Panc1 (cell line): ENCODE results near the gene CHRNA1. TPM values are rescaled to one million over a fixed set of nuclear protein-coding genes. Genes with fewer than 3 reads are reported as not detected.

ENCODE experiments used
- ATAC-seq: fragments of 200-7000 bp; cut with Tn5 transposase; 2 replicates; pipeline ENCODE4 v1.9.1; 2020; ENCODE audit warnings: mild to moderate bottlenecking, moderate library complexity
- BruUV-seq: library from RNA; stranded (reverse); fragments of 400-500 nt; replicated peaks from 2 replicates; lab custom pipeline; 2021; lab: Mats Ljungman, UMichigan
- CTCF ChIA-PET: fragments of 300-600 bp; sonication (Branson Sonifier 250); formaldehyde crosslinking; loops from one replicate; lab custom pipeline; 2022; ENCODE audit warnings: antibody characterized with exemption; lab: Charles Lee
- POLR2A ChIA-PET: fragments of 300-600 bp; sonication (Branson Sonifier 250); formaldehyde crosslinking; loops from one replicate; lab custom pipeline; 2022; ENCODE audit warnings: antibody characterized with exemption; lab: Charles Lee
- DNase-seq: peaks from one replicate; pipeline ENCODE4 v3.0.0-alpha.2; 2010; ENCODE audit warnings: low read depth, low spot score
- H3K27ac ChIP-seq: 2 replicates; pipeline ENCODE4 v1.5.1; 2011; ENCODE audit warnings: mild to moderate bottlenecking, low read length, inconsistent platforms
- H3K27me3 ChIP-seq: fragments of 200-500 bp; sonication (Bioruptor generic); 2 replicates; pipeline ENCODE4 v1.6.0; 2014; ENCODE audit warnings: low read length, inconsistent platforms; ENCODE audit not compliant: control insufficient read depth, insufficient read depth
- H3K36me3 ChIP-seq: fragments of 200-500 bp; sonication (Bioruptor generic); 2 replicates; pipeline ENCODE4 v1.5.1; 2014; ENCODE audit warnings: inconsistent platforms, mild to moderate bottlenecking, low read length, moderate library complexity; ENCODE audit not compliant: control insufficient read depth, insufficient read depth
- H3K4me1 ChIP-seq: 2 replicates; pipeline ENCODE4 v1.5.1; 2011; ENCODE audit warnings: inconsistent platforms, mild to moderate bottlenecking, low read length, moderate library complexity; ENCODE audit not compliant: control insufficient read depth, insufficient read depth
- H3K4me3 ChIP-seq, 2 experiments: 2 replicates each; pipeline ENCODE4 v1.5.1; 2011 to 2012; ENCODE audit warnings: low read depth in 2 of 2, low read length in 2 of 2, mild to moderate bottlenecking in 2 of 2, inconsistent platforms in 1 of 2, moderate library complexity in 1 of 2
- H3K9me3 ChIP-seq: fragments of 200-500 bp; sonication (Bioruptor generic); 2 replicates; pipeline ENCODE4 v1.5.1; 2014; ENCODE audit warnings: low read depth, mild to moderate bottlenecking, inconsistent platforms, low read length, moderate library complexity; ENCODE audit not compliant: control insufficient read depth, insufficient read depth
- CTCF ChIP-seq: fragments of 450-650 bp; IDR thresholded peaks from 2 replicates; pipeline ENCODE4 v1.5.1; 2017; ENCODE audit warnings: mild to moderate bottlenecking
- POLR2AphosphoS5 ChIP-seq: IDR thresholded peaks from 2 replicates; pipeline ENCODE4 v1.6.1; 2012; ENCODE audit warnings: mild to moderate bottlenecking, low read depth, low read length, moderate library complexity
- REST ChIP-seq, 2 experiments: IDR thresholded peaks; 2 replicates each; pipeline ENCODE4 v1.6.1; 2011 to 2012; ENCODE audit warnings: low read depth in 2 of 2, control low read depth in 1 of 2, low read length in 1 of 2, mild to moderate bottlenecking in 1 of 2, moderate library complexity in 1 of 2; ENCODE audit not compliant: insufficient read depth in 1 of 2
- SIN3A ChIP-seq: IDR thresholded peaks from 2 replicates; pipeline ENCODE4 v1.6.1; 2012; ENCODE audit warnings: low read depth, mild to moderate bottlenecking, low read length, moderate library complexity, borderline replicate concordance; ENCODE audit not compliant: insufficient read depth
- TCF7L2 ChIP-seq: IDR thresholded peaks from 2 replicates; pipeline ENCODE4 v1.6.1; 2011; ENCODE audit warnings: mild to moderate bottlenecking, low read depth, low read length, inconsistent platforms
- in situ Hi-C: cut with HindIII; loops from 2 replicates; pipeline ENCODE4 v1.10.0; 2016; ENCODE audit warnings: low sequenced_read_pairs, low pct_unique_long_range_greater_than_20kb
- intact Hi-C: fragments of 100-400 bp; cut with micrococcal nuclease; formaldehyde crosslinking; loops from one replicate; pipeline ENCODE4 v1.10.0; 2022; ENCODE audit not compliant: unreplicated experiment
- total RNA-seq: library from RNA; stranded (reverse); gene quantifications from one replicate; pipeline ENCODE4 v1.2.1, GENCODE V29; 2021; ENCODE audit not compliant: unreplicated experiment

Gene CHRNA1
- total RNA-seq, 1 experiment from 2014 or later: not detected

- no TSS peak for BruUV-seq
- POLR2A ChIA-PET: no interaction called here
- intact Hi-C loops: no loop called here
- Histone ChIP-seq H3K27me3 (peaks cover 12% of the 10 kb centered on the region; the same call in 1 of the 2 replicates), H3K9me3 (no peaks in the 10 kb centered on the region), H3K4me3 (peak overlapping the region; percentile 31 to 35), H3K36me3 (no peaks in the 10 kb centered on the region), H3K4me1 (no peaks in the 10 kb centered on the region), H3K27ac (no peak overlapping the region)
- in situ Hi-C loops: no loop called here
- ATAC-seq (peak; percentile 64), DNase-seq (no peak)
- TF ChIP-seq REST (IDR thresholded peaks at IDR 0.05; ENCODE audit: insufficient read depth in 1 of 2, low read depth in 2 of 2, low read length in 1 of 2) (no peak), TCF7L2 (no peak), POLR2AphosphoS5 (no peak), SIN3A (no peak), CTCF (no peak)
- CTCF ChIA-PET: interaction anchor here (1.2 kb wide), 1 partner anchor 19 kb away, joined by 3 read pairs; no protein-coding TSS in a partner anchor
Observed at GRCh38 chr2:174729797-174730697, 34.2 kb downstream of the CHRNA1 start.

- ChIA-PET POLR2A (no interaction called here), CTCF (no interaction called here)
- intact Hi-C loops: no loop called here
- BruUV-seq: no TSS peak
- ATAC-seq (no peak), DNase-seq (no peak)
- H3K4me1 ChIP-seq: no peaks in the 10 kb centered on the region
- no peak overlapping the region for H3K4me3 ChIP-seq
- no peaks in the 10 kb centered on the region for H3K9me3 ChIP-seq
- no peak overlapping the region for H3K27ac ChIP-seq
- H3K27me3 ChIP-seq: peaks cover 12% of the 10 kb centered on the region; the same call in 1 of the 2 replicates
- TF ChIP-seq TCF7L2 (no peak), SIN3A (no peak), POLR2AphosphoS5 (no peak), REST (IDR thresholded peaks at IDR 0.05; ENCODE audit: insufficient read depth in 1 of 2, low read depth in 2 of 2, low read length in 1 of 2) (no peak), CTCF (no peak)
- in situ Hi-C loops: no loop called here
- no peaks in the 10 kb centered on the region for H3K36me3 ChIP-seq
Observed at GRCh38 chr2:174728096-174728495, 36.2 kb downstream of the CHRNA1 start.
